ENCODE data around the gene DNAH11. TPM values are rescaled to one million over a fixed set of nuclear protein-coding genes. Genes with fewer than 3 reads are reported as not detected.

Gene DNAH11
- total RNA-seq, 1 donor from 2014 or later, result 6.1 TPM

GRCh38 chr7:21763818-21764217, 221.0 kb downstream of the DNAH11 start:
- DNase-seq, result no peak
- H3K9me3 Mint-ChIP-seq, result no peaks in the 10 kb centered on the region
- peaks cover 12% of the 10 kb centered on the region for H3K27me3 Mint-ChIP-seq
- intact Hi-C loops (cut with micrococcal nuclease), result loop anchor here (10.0 kb wide), 2 partner anchors 219 to 339 kb away; partner anchors contain the start of genes DNAH11 and SP4
- H3K4me1 Mint-ChIP-seq, result peaks cover 14% of the 10 kb centered on the region
- no peak overlapping the region for H3K4me3 Mint-ChIP-seq
- H3K36me3 Mint-ChIP-seq (ENCODE audit: low read depth), result no peaks in the 10 kb centered on the region
- H3K27ac Mint-ChIP-seq, result no peak overlapping the region

- Mint-ChIP-seq H3K27ac (no peak overlapping the region), H3K27me3 (peaks cover 12% of the 10 kb centered on the region), H3K9me3 (no peaks in the 10 kb centered on the region), H3K4me1 (peaks cover 14% of the 10 kb centered on the region), H3K36me3 (ENCODE audit: low read depth) (no peaks in the 10 kb centered on the region), H3K4me3 (no peak overlapping the region)
- no peak for DNase-seq
- intact Hi-C loops (cut with micrococcal nuclease), result loop anchor here (10.0 kb wide), 2 partner anchors 221 to 341 kb away; partner anchors contain the start of genes DNAH11 and SP4
Observed at GRCh38 chr7:21766218-21766617, 223.4 kb downstream of the DNAH11 start.

- Mint-ChIP-seq H3K4me3 (no peak overlapping the region), H3K27me3 (peaks cover 14% of the 10 kb centered on the region), H3K4me1 (peaks cover 18% of the 10 kb centered on the region), H3K27ac (no peak overlapping the region), H3K36me3 (ENCODE audit: low read depth) (no peaks in the 10 kb centered on the region), H3K9me3 (no peaks in the 10 kb centered on the region)
- intact Hi-C loops (cut with micrococcal nuclease), result loop anchor here (1.0 to 10.0 kb wide), 4 partner anchors 223 to 511 kb away; partner anchors contain the start of genes DNAH11 and SP4
- DNase-seq, result peak; percentile 79
Observed at GRCh38 chr7:21767300-21767900, 224.6 kb downstream of the DNAH11 start.

GRCh38 chr7:21768279-21768678, 225.4 kb downstream of the DNAH11 start:
- no peak for DNase-seq
- H3K27ac Mint-ChIP-seq, result no peak overlapping the region
- peaks cover 12% of the 10 kb centered on the region for H3K27me3 Mint-ChIP-seq
- H3K9me3 Mint-ChIP-seq, result no peaks in the 10 kb centered on the region
- H3K36me3 Mint-ChIP-seq (ENCODE audit: low read depth), result no peaks in the 10 kb centered on the region
- no peak overlapping the region for H3K4me3 Mint-ChIP-seq
- intact Hi-C loops (cut with micrococcal nuclease), result loop anchor here (10.0 kb wide), 2 partner anchors 223 to 343 kb away; partner anchors contain the start of genes DNAH11 and SP4
- H3K4me1 Mint-ChIP-seq, result peaks cover 18% of the 10 kb centered on the region

GRCh38 chr7:21771266-21771665, 228.4 kb downstream of the DNAH11 start:
- H3K27ac Mint-ChIP-seq, result no peak overlapping the region
- H3K4me1 Mint-ChIP-seq, result peaks cover 11% of the 10 kb centered on the region
- no peaks in the 10 kb centered on the region for H3K36me3 Mint-ChIP-seq (ENCODE audit: low read depth)
- intact Hi-C loops (cut with micrococcal nuclease), result no loop called here
- DNase-seq, result no peak
- peaks cover 9% of the 10 kb centered on the region for H3K27me3 Mint-ChIP-seq
- H3K9me3 Mint-ChIP-seq, result no peaks in the 10 kb centered on the region
- no peak overlapping the region for H3K4me3 Mint-ChIP-seq

- H3K4me3 Mint-ChIP-seq, result no peak overlapping the region
- intact Hi-C loops (cut with micrococcal nuclease), result no loop called here
Observed at GRCh38 chr7:21771906-21772610, 229.2 kb downstream of the DNAH11 start.

GRCh38 chr7:21773326-21773725, 230.5 kb downstream of the DNAH11 start:
- Mint-ChIP-seq H3K27me3 (peaks cover 5% of the 10 kb centered on the region), H3K9me3 (no peaks in the 10 kb centered on the region), H3K36me3 (ENCODE audit: low read depth) (no peaks in the 10 kb centered on the region), H3K4me3 (no peak overlapping the region), H3K4me1 (peaks cover 4% of the 10 kb centered on the region), H3K27ac (no peak overlapping the region)
- DNase-seq, result no peak
- intact Hi-C loops (cut with micrococcal nuclease), result no loop called here

More at GRCh38 chr7:21771906-21772610, 229.2 kb downstream of the DNAH11 start:
- Mint-ChIP-seq H3K27ac (no peak overlapping the region), H3K36me3 (ENCODE audit: low read depth) (no peaks in the 10 kb centered on the region), H3K9me3 (no peaks in the 10 kb centered on the region), H3K27me3 (peaks cover 5% of the 10 kb centered on the region), H3K4me1 (peaks cover 9% of the 10 kb centered on the region)
- no peak for DNase-seq

- no peak for DNase-seq
- H3K4me1 Mint-ChIP-seq, result no peaks in the 10 kb centered on the region
- no peaks in the 10 kb centered on the region for H3K27me3 Mint-ChIP-seq
- no peaks in the 10 kb centered on the region for H3K9me3 Mint-ChIP-seq
- no peak overlapping the region for H3K4me3 Mint-ChIP-seq
- intact Hi-C loops (cut with micrococcal nuclease), result no loop called here
- no peaks in the 10 kb centered on the region for H3K36me3 Mint-ChIP-seq (ENCODE audit: low read depth)
- no peak overlapping the region for H3K27ac Mint-ChIP-seq
Observed at GRCh38 chr7:21777921-21778320, 235.1 kb downstream of the DNAH11 start.

GRCh38 chr7:21778953-21779352, 236.1 kb downstream of the DNAH11 start:
- Mint-ChIP-seq H3K27ac (no peak overlapping the region), H3K4me3 (no peak overlapping the region), H3K4me1 (no peaks in the 10 kb centered on the region), H3K9me3 (no peaks in the 10 kb centered on the region), H3K27me3 (no peaks in the 10 kb centered on the region), H3K36me3 (ENCODE audit: low read depth) (no peaks in the 10 kb centered on the region)
- intact Hi-C loops (cut with micrococcal nuclease), result no loop called here
- DNase-seq, result no peak

- no peaks in the 10 kb centered on the region for H3K36me3 Mint-ChIP-seq (ENCODE audit: low read depth)
- intact Hi-C loops (cut with micrococcal nuclease), result no loop called here
- no peak overlapping the region for H3K4me3 Mint-ChIP-seq
Observed at GRCh38 chr7:21782996-21783395, 240.2 kb downstream of the DNAH11 start.

GRCh38 chr7:21784989-21785388, 242.2 kb downstream of the DNAH11 start:
- no peaks in the 10 kb centered on the region for H3K36me3 Mint-ChIP-seq (ENCODE audit: low read depth)
- no peaks in the 10 kb centered on the region for H3K4me1 Mint-ChIP-seq
- no peak overlapping the region for H3K4me3 Mint-ChIP-seq
- DNase-seq, result no peak
- H3K9me3 Mint-ChIP-seq, result no peaks in the 10 kb centered on the region
- no peaks in the 10 kb centered on the region for H3K27me3 Mint-ChIP-seq
- intact Hi-C loops (cut with micrococcal nuclease), result no loop called here
- no peak overlapping the region for H3K27ac Mint-ChIP-seq

More at GRCh38 chr7:21782996-21783395, 240.2 kb downstream of the DNAH11 start:
- Mint-ChIP-seq H3K4me1 (no peaks in the 10 kb centered on the region), H3K27ac (no peak overlapping the region), H3K9me3 (no peaks in the 10 kb centered on the region), H3K27me3 (no peaks in the 10 kb centered on the region)
- DNase-seq, result no peak

GRCh38 chr7:21805791-21806190, 263.0 kb downstream of the DNAH11 start:
- intact Hi-C loops (cut with micrococcal nuclease), result no loop called here
- peaks cover 3% of the 10 kb centered on the region for H3K27me3 Mint-ChIP-seq
- H3K36me3 Mint-ChIP-seq (ENCODE audit: low read depth), result no peaks in the 10 kb centered on the region
- H3K4me3 Mint-ChIP-seq, result no peak overlapping the region
- no peak for DNase-seq
- H3K9me3 Mint-ChIP-seq, result no peaks in the 10 kb centered on the region
- H3K27ac Mint-ChIP-seq, result no peak overlapping the region
- H3K4me1 Mint-ChIP-seq, result no peaks in the 10 kb centered on the region

GRCh38 chr7:21806388-21806787, 263.5 kb downstream of the DNAH11 start:
- Mint-ChIP-seq H3K27me3 (peaks cover 3% of the 10 kb centered on the region), H3K4me1 (no peaks in the 10 kb centered on the region), H3K27ac (no peak overlapping the region), H3K4me3 (no peak overlapping the region), H3K36me3 (ENCODE audit: low read depth) (no peaks in the 10 kb centered on the region), H3K9me3 (no peaks in the 10 kb centered on the region)
- no peak for DNase-seq
- intact Hi-C loops (cut with micrococcal nuclease), result no loop called here

GRCh38 chr7:21819048-21819447, 276.2 kb downstream of the DNAH11 start:
- no peak for DNase-seq
- H3K9me3 Mint-ChIP-seq, result no peaks in the 10 kb centered on the region
- H3K27ac Mint-ChIP-seq, result no peak overlapping the region
- no peaks in the 10 kb centered on the region for H3K4me1 Mint-ChIP-seq
- intact Hi-C loops (cut with micrococcal nuclease), result no loop called here
- no peaks in the 10 kb centered on the region for H3K27me3 Mint-ChIP-seq
- H3K36me3 Mint-ChIP-seq (ENCODE audit: low read depth), result no peaks in the 10 kb centered on the region
- no peak overlapping the region for H3K4me3 Mint-ChIP-seq

Data from activated CD4-positive, alpha-beta T cell treated with anti-CD3 and anti-CD28 coated beads, Interleukin-2, amount 10 ng/mL, durations not matched to agents 24 days and 14 days (primary cell).